ENCODE results near the gene VIPR1. TPM values are rescaled to one million over a fixed set of nuclear protein-coding genes. Genes with fewer than 3 reads are reported as not detected.
A peak's percentile ranks its signal among the peaks of the same experiment; 100 is the strongest.

Gene VIPR1
- total RNA-seq, 2 experiments from 2014 or later: 5.9 to 6.5 TPM

GRCh38 chr3:42515391-42515916 is 13.0 kb downstream of the VIPR1 start:
- intact Hi-C loops (cut with micrococcal nuclease): no loop called here
- Mint-ChIP-seq H3K9me3 (no peaks in the 10 kb centered on the region), H3K36me3 (peaks cover 2% of the 10 kb centered on the region), H3K27ac (no peak overlapping the region), H3K4me1 (ENCODE audit: low read depth) (peaks cover 25% of the 10 kb centered on the region), H3K27me3 (no peaks in the 10 kb centered on the region), H3K4me3 (no peak overlapping the region)
- POLR2A ChIA-PET: no interaction called here
- no peak for DNase-seq
- CTCF ChIA-PET: no interaction called here

GRCh38 chr3:42515976-42516375 is 13.5 kb downstream of the VIPR1 start:
- POLR2A ChIA-PET: no interaction called here
- CTCF ChIA-PET: no interaction called here
- H3K36me3 Mint-ChIP-seq: peaks cover 2% of the 10 kb centered on the region
- H3K4me1 Mint-ChIP-seq (ENCODE audit: low read depth): peaks cover 31% of the 10 kb centered on the region
- DNase-seq: no peak
- no peaks in the 10 kb centered on the region for H3K9me3 Mint-ChIP-seq
- H3K27ac Mint-ChIP-seq: no peak overlapping the region
- H3K4me3 Mint-ChIP-seq: no peak overlapping the region
- intact Hi-C loops (cut with micrococcal nuclease): no loop called here
- no peaks in the 10 kb centered on the region for H3K27me3 Mint-ChIP-seq

DNA sequence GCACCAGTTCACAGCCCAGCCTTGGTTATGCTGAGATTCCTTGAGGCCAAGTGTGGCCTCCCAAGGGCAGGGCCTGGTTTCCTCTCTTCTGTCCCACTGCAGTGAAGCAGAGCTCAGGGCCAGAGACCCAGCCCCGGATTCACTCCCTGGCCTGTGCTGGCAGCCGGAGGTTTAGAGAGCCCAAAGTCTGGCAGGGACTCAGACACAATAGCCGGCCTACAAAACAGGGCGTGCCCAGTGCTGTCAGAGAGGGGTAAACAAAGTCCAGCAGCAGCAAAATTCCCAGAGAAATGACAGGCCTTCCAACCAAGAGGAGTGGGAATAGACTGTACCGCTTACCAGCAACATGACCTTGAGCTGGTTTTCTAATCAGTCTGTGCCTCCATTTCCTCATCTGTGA is 14.0 kb downstream of the VIPR1 start:
- intact Hi-C loops (cut with micrococcal nuclease): no loop called here
- Mint-ChIP-seq H3K36me3 (peaks cover 2% of the 10 kb centered on the region), H3K4me3 (no peak overlapping the region), H3K9me3 (no peaks in the 10 kb centered on the region), H3K4me1 (ENCODE audit: low read depth) (peaks cover 32% of the 10 kb centered on the region), H3K27ac (no peak overlapping the region), H3K27me3 (no peaks in the 10 kb centered on the region)
- POLR2A ChIA-PET: no interaction called here
- CTCF ChIA-PET: interaction anchor here (0.9 to 2.2 kb wide), 2 partner anchors 9 to 15 kb away, joined by 3 to 9 read pairs; partner anchors contain the start of gene VIPR1
- DNase-seq: no peak

- Mint-ChIP-seq H3K36me3 (peaks cover 2% of the 10 kb centered on the region), H3K27me3 (no peaks in the 10 kb centered on the region), H3K9me3 (no peaks in the 10 kb centered on the region), H3K27ac (no peak overlapping the region), H3K4me1 (ENCODE audit: low read depth) (peaks cover 29% of the 10 kb centered on the region), H3K4me3 (no peak overlapping the region)
- intact Hi-C loops (cut with micrococcal nuclease): no loop called here
- DNase-seq: no peak
- POLR2A ChIA-PET: no interaction called here
- CTCF ChIA-PET: interaction anchor here (0.9 to 2.2 kb wide), 2 partner anchors 9 to 15 kb away, joined by 3 to 9 read pairs; partner anchors contain the start of gene VIPR1
Observed at GRCh38 chr3:42517117-42517516, 14.7 kb downstream of the VIPR1 start.

DNA sequence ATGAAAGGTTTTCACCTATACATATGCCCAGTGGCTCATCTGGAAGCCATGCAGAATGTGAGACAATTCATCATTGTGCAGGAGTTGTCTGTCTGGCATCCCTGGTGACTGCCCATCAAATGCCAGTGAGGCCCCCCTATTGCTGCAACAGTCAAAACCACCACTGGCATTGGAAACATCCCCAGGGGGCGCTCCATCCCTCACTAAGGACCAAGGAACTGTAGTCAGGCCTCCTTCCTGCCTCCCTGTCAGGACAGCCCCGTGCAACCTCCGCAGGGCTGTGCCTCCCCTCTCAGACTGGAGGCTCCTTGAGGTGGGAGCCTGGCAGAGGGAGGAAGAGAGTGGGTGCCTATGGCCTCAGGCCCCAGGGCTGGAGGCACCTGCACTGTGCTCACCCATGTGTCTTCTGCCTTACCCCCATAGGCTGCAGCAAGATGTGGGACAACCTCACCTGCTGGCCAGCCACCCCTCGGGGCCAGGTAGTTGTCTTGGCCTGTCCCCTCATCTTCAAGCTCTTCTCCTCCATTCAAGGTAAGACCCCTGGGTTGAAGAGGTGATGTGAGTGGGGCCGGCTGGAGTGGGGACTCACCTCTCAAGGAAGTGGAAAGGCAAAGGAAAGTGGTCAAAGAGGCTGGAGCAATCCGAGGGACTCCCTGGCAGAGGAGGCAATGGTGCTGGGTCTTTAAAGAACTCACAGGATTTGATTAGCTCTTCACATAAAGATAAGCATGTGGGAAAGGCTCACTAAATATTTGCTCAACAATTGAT is 16.5 kb downstream of the VIPR1 start:
- Mint-ChIP-seq H3K27ac (peak overlapping the region; percentile 81), H3K9me3 (no peaks in the 10 kb centered on the region), H3K4me3 (no peak overlapping the region), H3K4me1 (ENCODE audit: low read depth) (peaks cover 29% of the 10 kb centered on the region), H3K27me3 (no peaks in the 10 kb centered on the region), H3K36me3 (peaks cover 2% of the 10 kb centered on the region)
- intact Hi-C loops (cut with micrococcal nuclease): loop anchor here (1.0 kb wide), 2 partner anchors 17 kb away; partner anchors contain the start of gene VIPR1
- POLR2A ChIA-PET: interaction anchor here (0.8 to 0.9 kb wide), 3 partner anchors 17 to 18 kb away, joined by 3 to 5 read pairs (median 3); partner anchors contain the start of gene VIPR1
- DNase-seq: peak; percentile 61
- CTCF ChIA-PET: interaction anchor here (1.3 to 2.2 kb wide), 7 partner anchors 11 to 29 kb away, joined by 4 to 13 read pairs (median 5); partner anchors contain the start of gene VIPR1

DNA sequence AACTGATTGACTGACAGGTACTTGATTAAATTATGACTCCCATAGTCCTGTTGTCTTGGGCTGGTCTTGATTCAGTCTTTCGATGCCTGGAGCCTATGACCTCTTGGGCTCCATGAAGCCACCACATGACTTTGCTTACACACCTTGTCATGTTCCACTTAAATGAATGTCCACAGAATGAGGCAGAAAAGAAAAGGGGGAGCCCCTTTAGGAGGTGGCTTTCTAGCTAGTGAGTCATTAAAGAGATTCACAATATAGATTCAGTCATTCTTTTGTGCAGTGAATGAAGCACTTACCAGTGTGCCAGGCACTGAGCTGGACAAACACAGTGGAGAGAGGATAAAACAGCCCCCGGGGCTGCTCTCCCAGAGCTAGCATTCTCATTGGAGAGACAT is 17.1 kb downstream of the VIPR1 start:
- POLR2A ChIA-PET: interaction anchor here (0.8 to 0.9 kb wide), 3 partner anchors 17 to 18 kb away, joined by 3 to 5 read pairs (median 3); partner anchors contain the start of gene VIPR1
- peak overlapping the region; percentile 81 for H3K27ac Mint-ChIP-seq
- DNase-seq: peak; percentile 36
- H3K4me1 Mint-ChIP-seq (ENCODE audit: low read depth): peaks cover 29% of the 10 kb centered on the region
- intact Hi-C loops (cut with micrococcal nuclease): loop anchor here (1.0 kb wide), 2 partner anchors 17 kb away; partner anchors contain the start of gene VIPR1
- H3K27me3 Mint-ChIP-seq: no peaks in the 10 kb centered on the region
- H3K9me3 Mint-ChIP-seq: no peaks in the 10 kb centered on the region
- CTCF ChIA-PET: interaction anchor here (1.3 to 2.1 kb wide), 6 partner anchors 12 to 28 kb away, joined by 4 to 13 read pairs (median 5); partner anchors contain the start of gene VIPR1
- peaks cover 2% of the 10 kb centered on the region for H3K36me3 Mint-ChIP-seq
- H3K4me3 Mint-ChIP-seq: no peak overlapping the region

- peaks cover 2% of the 10 kb centered on the region for H3K36me3 Mint-ChIP-seq
- no peak overlapping the region for H3K4me3 Mint-ChIP-seq
Observed at GRCh38 chr3:42520336-42520735, 17.9 kb downstream of the VIPR1 start.

GRCh38 chr3:42520906-42521305 is 18.5 kb downstream of the VIPR1 start:
- H3K27ac Mint-ChIP-seq: no peak overlapping the region

More at GRCh38 chr3:42520336-42520735, 17.9 kb downstream of the VIPR1 start:
- POLR2A ChIA-PET: no interaction called here
- peak overlapping the region; percentile 81 for H3K27ac Mint-ChIP-seq
- no peaks in the 10 kb centered on the region for H3K27me3 Mint-ChIP-seq
- no peaks in the 10 kb centered on the region for H3K9me3 Mint-ChIP-seq
- peaks cover 29% of the 10 kb centered on the region for H3K4me1 Mint-ChIP-seq (ENCODE audit: low read depth)
- CTCF ChIA-PET: interaction anchor here (1.3 to 2.0 kb wide), 4 partner anchors 13 to 27 kb away, joined by 5 to 13 read pairs (median 8); partner anchors contain the start of gene VIPR1
- no peak for DNase-seq
- intact Hi-C loops (cut with micrococcal nuclease): no loop called here

DNA sequence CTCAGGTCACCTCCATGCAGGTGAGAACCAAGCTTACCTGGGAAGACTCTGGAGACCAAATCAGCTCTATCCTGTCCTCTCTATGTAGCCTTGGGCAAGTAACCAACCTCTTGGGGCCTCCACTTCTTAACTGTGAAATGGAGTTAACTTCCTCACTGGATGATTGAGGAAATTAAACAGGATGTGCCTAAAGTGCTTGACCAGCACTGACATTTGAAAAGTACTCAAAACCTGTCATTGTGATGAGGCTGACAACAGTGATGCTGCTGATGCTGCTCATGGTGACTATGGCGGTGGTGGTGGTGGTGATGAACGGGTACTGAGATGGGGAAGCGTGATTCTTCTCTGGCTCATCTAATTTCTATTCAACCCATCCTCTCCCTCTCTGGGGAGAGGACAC is 22.3 kb downstream of the VIPR1 start:
- intact Hi-C loops (cut with micrococcal nuclease): no loop called here
- DNase-seq: no peak
- no peaks in the 10 kb centered on the region for H3K27me3 Mint-ChIP-seq
- H3K9me3 Mint-ChIP-seq: no peaks in the 10 kb centered on the region
- peaks cover 3% of the 10 kb centered on the region for H3K36me3 Mint-ChIP-seq
- POLR2A ChIA-PET: interaction anchor here (1.1 kb wide), 1 partner anchor 22 kb away, joined by 5 read pairs; the partner anchor contains the start of gene VIPR1
- CTCF ChIA-PET: interaction anchor here (1.0 to 1.7 kb wide), 3 partner anchors 12 to 23 kb away, joined by 4 to 9 read pairs (median 5); partner anchors contain the start of gene VIPR1
- H3K27ac Mint-ChIP-seq: no peak overlapping the region
- peaks cover 52% of the 10 kb centered on the region for H3K4me1 Mint-ChIP-seq (ENCODE audit: low read depth)
- H3K4me3 Mint-ChIP-seq: no peak overlapping the region

More at GRCh38 chr3:42520906-42521305, 18.5 kb downstream of the VIPR1 start:
- no peak for DNase-seq
- no peaks in the 10 kb centered on the region for H3K9me3 Mint-ChIP-seq
- POLR2A ChIA-PET: interaction anchor here (0.5 kb wide), 1 partner anchor 671 kb away, joined by 3 read pairs; no protein-coding TSS in a partner anchor
- no peaks in the 10 kb centered on the region for H3K27me3 Mint-ChIP-seq
- H3K4me1 Mint-ChIP-seq (ENCODE audit: low read depth): peaks cover 28% of the 10 kb centered on the region
- CTCF ChIA-PET: interaction anchor here (2.0 to 2.4 kb wide), 2 partner anchors 19 to 27 kb away, joined by 12 to 13 read pairs; partner anchors contain the start of gene VIPR1
- intact Hi-C loops (cut with micrococcal nuclease): no loop called here
- no peak overlapping the region for H3K4me3 Mint-ChIP-seq
- H3K36me3 Mint-ChIP-seq: peaks cover 2% of the 10 kb centered on the region

- POLR2A ChIA-PET: no interaction called here
- Mint-ChIP-seq H3K27ac (no peak overlapping the region), H3K4me1 (ENCODE audit: low read depth) (peaks cover 52% of the 10 kb centered on the region), H3K9me3 (no peaks in the 10 kb centered on the region), H3K27me3 (no peaks in the 10 kb centered on the region), H3K36me3 (peaks cover 3% of the 10 kb centered on the region), H3K4me3 (no peak overlapping the region)
- CTCF ChIA-PET: interaction anchor here (1.7 to 2.4 kb wide), 2 partner anchors 23 kb away, joined by 9 to 14 read pairs; partner anchors contain the start of gene VIPR1
- intact Hi-C loops (cut with micrococcal nuclease): no loop called here
- DNase-seq: no peak
Observed at GRCh38 chr3:42525212-42525611, 22.8 kb downstream of the VIPR1 start.

DNA sequence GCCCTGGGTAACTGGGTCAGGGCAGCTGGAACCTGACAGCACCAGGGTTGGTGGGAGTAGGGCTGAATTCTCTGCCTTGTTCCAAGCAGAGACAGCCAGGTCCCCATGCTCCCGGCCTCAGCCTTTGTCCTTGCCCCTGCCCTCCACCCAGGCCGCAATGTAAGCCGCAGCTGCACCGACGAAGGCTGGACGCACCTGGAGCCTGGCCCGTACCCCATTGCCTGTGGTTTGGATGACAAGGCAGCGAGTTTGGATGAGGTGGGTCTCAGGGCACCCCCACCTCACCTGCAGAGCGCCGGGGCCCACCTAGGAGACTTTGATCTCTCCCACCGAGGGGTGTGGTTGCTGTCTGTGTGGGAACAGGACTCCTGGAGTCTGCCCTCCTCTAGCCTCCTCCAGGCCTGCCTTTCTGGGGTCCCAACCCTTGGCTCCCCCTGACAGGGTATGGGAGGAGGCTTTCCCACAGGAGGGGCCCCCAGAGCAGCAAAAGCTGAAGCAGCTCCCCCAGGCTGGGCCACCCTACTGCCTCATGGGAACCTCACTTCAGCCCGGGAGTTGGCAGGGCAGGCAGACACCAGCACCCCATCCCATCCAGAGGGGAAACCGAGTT is 23.4 kb downstream of the VIPR1 start:
- intact Hi-C loops (cut with micrococcal nuclease): no loop called here
- CTCF ChIA-PET: interaction anchor here (1.6 to 2.4 kb wide), 3 partner anchors 11 to 24 kb away, joined by 5 to 14 read pairs (median 10); partner anchors contain the start of gene VIPR1
- DNase-seq: no peak
- H3K27me3 Mint-ChIP-seq: no peaks in the 10 kb centered on the region
- H3K27ac Mint-ChIP-seq: peak overlapping the region; percentile 71
- peaks cover 52% of the 10 kb centered on the region for H3K4me1 Mint-ChIP-seq (ENCODE audit: low read depth)
- peaks cover 5% of the 10 kb centered on the region for H3K36me3 Mint-ChIP-seq
- no peak overlapping the region for H3K4me3 Mint-ChIP-seq
- no peaks in the 10 kb centered on the region for H3K9me3 Mint-ChIP-seq
- POLR2A ChIA-PET: no interaction called here

Measured in activated CD4-positive, alpha-beta memory T cell treated with anti-CD3 and anti-CD28 coated beads for 36 hours (primary cell).